Hepatocyte (in vitro differentiated cells): Measurements from ENCODE around the gene SRBD1. TPM values are rescaled to one million over a fixed set of nuclear protein-coding genes. Genes with fewer than 3 reads are reported as not detected.

Experiments
- DNase-seq: peaks from one replicate; pipeline ENCODE4 v3.0.0-alpha.2; 2016; ENCODE audit warnings: low spot score
- H2AFZ ChIP-seq: fragments of 200-600 bp; sonication (generic); 2 replicates; pipeline ENCODE4 v1.6.0; 2016; ENCODE audit warnings: antibody characterized with exemption, mild to moderate bottlenecking
- H3K27ac ChIP-seq: fragments of 200-600 bp; sonication (generic); 2 replicates; pipeline ENCODE4 v1.5.1; 2016; ENCODE audit warnings: mild to moderate bottlenecking
- H3K27me3 ChIP-seq: fragments of 200-600 bp; sonication (generic); 2 replicates; pipeline ENCODE4 v1.6.1; 2016
- H3K36me3 ChIP-seq: fragments of 200-600 bp; sonication (generic); replicated peaks from 2 replicates; pipeline ENCODE4 v1.5.1; 2016; ENCODE audit warnings: low read depth; ENCODE audit not compliant: insufficient read depth
- H3K4me1 ChIP-seq: fragments of 200-600 bp; sonication (generic); 2 replicates; pipeline ENCODE4 v1.5.1; 2016; ENCODE audit warnings: mild to moderate bottlenecking, moderate library complexity; ENCODE audit not compliant: insufficient read depth
- H3K4me2 ChIP-seq: fragments of 200-600 bp; sonication (generic); 2 replicates; pipeline ENCODE4 v1.6.0; 2016
- H3K4me3 ChIP-seq: fragments of 200-600 bp; sonication (generic); 2 replicates; pipeline ENCODE4 v1.5.1; 2016; ENCODE audit warnings: mild to moderate bottlenecking
- H3K79me2 ChIP-seq: fragments of 200-600 bp; sonication (generic); 2 replicates; pipeline ENCODE4 v1.6.0; 2017; ENCODE audit warnings: mild to moderate bottlenecking
- H3K9me2 ChIP-seq: fragments of 200-600 bp; sonication (generic); replicated peaks from 2 replicates; pipeline ENCODE4 v1.6.0; 2017; ENCODE audit warnings: mild to moderate bottlenecking; ENCODE audit not compliant: insufficient read depth
- H3K9me3 ChIP-seq: fragments of 200-600 bp; sonication (generic); 2 replicates; pipeline ENCODE4 v1.5.1; 2016; ENCODE audit warnings: low read depth, mild to moderate bottlenecking
- H4K20me1 ChIP-seq: fragments of 200-600 bp; sonication (generic); 2 replicates; pipeline ENCODE4 v1.6.0; 2016; ENCODE audit warnings: mild to moderate bottlenecking; ENCODE audit not compliant: insufficient read depth, poor library complexity, severe bottlenecking
- CTCF ChIP-seq: fragments of 200-600 bp; sonication (generic); IDR thresholded peaks from 2 replicates; pipeline ENCODE4 v1.5.1; 2016; ENCODE audit warnings: antibody characterized with exemption, mild to moderate bottlenecking; ENCODE audit not compliant: poor library complexity
- EZH2 ChIP-seq: fragments of 200-600 bp; sonication (generic); IDR thresholded peaks from 2 replicates; pipeline ENCODE4 v1.6.1; 2016; ENCODE audit warnings: antibody characterized with exemption, mild to moderate bottlenecking, borderline replicate concordance
- EZH2phosphoT487 ChIP-seq: fragments of 200-600 bp; sonication (generic); IDR thresholded peaks from one replicate; pipeline ENCODE4 v1.6.1; 2018; ENCODE audit warnings: antibody characterized with exemption, mild to moderate bottlenecking, low read depth, moderate library complexity; ENCODE audit not compliant: unreplicated experiment, severe bottlenecking
- WGBS: methylation state at CpG from one replicate; pipeline ENCODE4 v1.1.6; 2016; ENCODE audit warnings: low lambda C conversion rate; ENCODE audit errors: missing lambda C conversion rate; 5-methylcytosine and 5-hydroxymethylcytosine counted together
- polyA plus RNA-seq: library from polyadenylated mRNA; unstranded; fragments of >200 nt; fragmentation: Nextera tagmentation; extraction: Ambion mirVana; gene quantifications from 2 replicates; pipeline ENCODE4 v1.2.1, GENCODE V29; 2016
- total RNA-seq: library from RNA; depleted of rRNA; stranded (reverse); fragments of >200 nt; gene quantifications from 2 replicates; pipeline ENCODE4 v1.2.3, GENCODE V29; 2014

Gene SRBD1
- total and polyA plus RNA-seq, 2 experiments from 2014 or later, result 6.7 to 16.6 TPM

GRCh38 chr2:45458909-45459563 lies 152.0 kb downstream of the SRBD1 start:
- H2AFZ ChIP-seq, result no peak overlapping the region
- H3K79me2 ChIP-seq, result no peaks in the 10 kb centered on the region
- peaks cover 15% of the 10 kb centered on the region for H3K4me1 ChIP-seq
- peak; percentile 53 for DNase-seq
- H3K4me3 ChIP-seq, result no peak overlapping the region
- H3K9me2 ChIP-seq, result no peaks in the 10 kb centered on the region
- H3K27ac ChIP-seq, result peak overlapping the region; percentile 16
- no peak for TF ChIP-seq EZH2
- no peak for TF ChIP-seq CTCF
- TF ChIP-seq EZH2phosphoT487, result no peak
- WGBS, result 31% methylated on average over 3 of the region's 3 CpGs
- H3K4me2 ChIP-seq, result no peak overlapping the region
- H3K9me3 ChIP-seq, result no peaks in the 10 kb centered on the region
- no peaks in the 10 kb centered on the region for H3K36me3 ChIP-seq
- no peaks in the 10 kb centered on the region for H3K27me3 ChIP-seq
- H4K20me1 ChIP-seq, result no peaks in the 10 kb centered on the region

GRCh38 chr2:45457211-45457945 lies 153.7 kb downstream of the SRBD1 start:
- peaks cover 15% of the 10 kb centered on the region for H3K4me1 ChIP-seq
- no peaks in the 10 kb centered on the region for H3K9me3 ChIP-seq
- no peak for TF ChIP-seq EZH2
- TF ChIP-seq CTCF, result no peak
- no peak for TF ChIP-seq EZH2phosphoT487
- no peaks in the 10 kb centered on the region for H3K79me2 ChIP-seq
- H3K27me3 ChIP-seq, result no peaks in the 10 kb centered on the region
- no peak for DNase-seq
- no peak overlapping the region for H3K4me2 ChIP-seq
- H3K9me2 ChIP-seq, result no peaks in the 10 kb centered on the region
- H4K20me1 ChIP-seq, result no peaks in the 10 kb centered on the region
- no peak overlapping the region for H3K4me3 ChIP-seq
- H3K27ac ChIP-seq, result no peak overlapping the region
- no peak overlapping the region for H2AFZ ChIP-seq
- H3K36me3 ChIP-seq, result no peaks in the 10 kb centered on the region
- WGBS, result 94% methylated on average over 5 of the region's 5 CpGs

- H3K9me2 ChIP-seq, result no peaks in the 10 kb centered on the region
- H3K27me3 ChIP-seq, result no peaks in the 10 kb centered on the region
- H3K79me2 ChIP-seq, result no peaks in the 10 kb centered on the region
- no peaks in the 10 kb centered on the region for H3K9me3 ChIP-seq
- no peak overlapping the region for H3K4me3 ChIP-seq
- H3K4me2 ChIP-seq, result no peak overlapping the region
- peak; percentile 13 for DNase-seq
- 45% methylated on average over 4 of the region's 4 CpGs for WGBS
- no peaks in the 10 kb centered on the region for H3K36me3 ChIP-seq
- no peak overlapping the region for H3K27ac ChIP-seq
- TF ChIP-seq CTCF (no peak), EZH2phosphoT487 (peak; percentile 52)
- H3K4me1 ChIP-seq, result no peaks in the 10 kb centered on the region
- H4K20me1 ChIP-seq, result no peaks in the 10 kb centered on the region
- H2AFZ ChIP-seq, result no peak overlapping the region
Measured at GRCh38 chr2:45452866-45453265, 158.2 kb downstream of the SRBD1 start.
